HG03575 (cell line): ENCODE data around the gene TOP3B.

Experiments
- ATAC-seq: cut with Tn5 transposase; IDR thresholded peaks from one replicate; pipeline ENCODE4 v1.9.1; 2021; ENCODE audit not compliant: unreplicated experiment, insufficient number of reproducible peaks, low FRiP score; ENCODE audit errors: extremely low read depth

The TOP3B gene

GRCh38 chr22:21990445-21991303 lies 8.1 kb upstream of the TOP3B start:
- no peak for ATAC-seq

- no peak for ATAC-seq
These were observed 6.5 kb upstream of the TOP3B start for GRCh38 chr22:21989049-21989448.

GRCh38 chr22:21985214-21985613 lies 2.6 kb upstream of the TOP3B start:
- no peak for ATAC-seq

- no peak for ATAC-seq
These were observed 2.2 kb upstream of the TOP3B start for GRCh38 chr22:21984793-21985192.

- ATAC-seq: no peak
These were observed 713 bp downstream of the TOP3B start for GRCh38 chr22:21981874-21982273.

- ATAC-seq: no peak
These were observed 2.0 kb downstream of the TOP3B start for GRCh38 chr22:21980547-21980946.

- ATAC-seq: no peak
These were observed 3.8 kb downstream of the TOP3B start for GRCh38 chr22:21978564-21979386.

- ATAC-seq: no peak
These were observed 4.8 kb downstream of the TOP3B start for GRCh38 chr22:21977814-21978213.

- ATAC-seq: no peak
These were observed 6.7 kb downstream of the TOP3B start for GRCh38 chr22:21975854-21976345.

GRCh38 chr22:21975273-21975672 lies 7.3 kb downstream of the TOP3B start:
- ATAC-seq: no peak

GRCh38 chr22:21974058-21974649 lies 8.4 kb downstream of the TOP3B start:
- ATAC-seq: no peak

GRCh38 chr22:21972806-21973205 lies 9.8 kb downstream of the TOP3B start:
- ATAC-seq: no peak

GRCh38 chr22:21972293-21972779 lies 10.3 kb downstream of the TOP3B start:
- ATAC-seq: no peak

- no peak for ATAC-seq
These were observed 10.7 kb downstream of the TOP3B start for GRCh38 chr22:21971858-21972275.

GRCh38 chr22:21970800-21971617 lies 11.6 kb downstream of the TOP3B start:
- ATAC-seq: no peak

- ATAC-seq: no peak
These were observed 12.4 kb downstream of the TOP3B start for GRCh38 chr22:21970037-21970799.

GRCh38 chr22:21968452-21969129 lies 14.0 kb downstream of the TOP3B start:
- ATAC-seq: no peak
